GM12878 (cell line): ENCODE measurements around the gene ATP8B1. TPM values are rescaled to one million over a fixed set of nuclear protein-coding genes. Genes with fewer than 3 reads are reported as not detected.

Experiments
- ATAC-seq: fragments of 200-7000 bp; cut with Tn5 transposase; 3 replicates; pipeline ENCODE4 v1.9.1; 2020; ENCODE audit warnings: mild to moderate bottlenecking, moderate library complexity
- BruUV-seq: library from RNA; stranded (reverse); fragments of 400-500 nt; replicated peaks from 2 replicates; lab custom pipeline; 2021; lab: Mats Ljungman, UMichigan
- CTCF ChIA-PET: fragments of 300-600 bp; sonication (Branson Sonifier 250); formaldehyde crosslinking; extraction: SDS; loops from one replicate; lab custom pipeline; 2021; ENCODE audit warnings: inconsistent platforms; lab: Yijun Ruan, JAX
- POLR2A ChIA-PET: fragments of 350-600 bp; formaldehyde crosslinking; extraction: SDS; loops from one replicate; lab custom pipeline; 2021; ENCODE audit warnings: inconsistent platforms; lab: Charles Lee
- RAD21 ChIA-PET: fragments of 300-600 bp; sonication (Branson Sonifier 250); formaldehyde crosslinking; loops from one replicate; lab custom pipeline; 2023; ENCODE audit warnings: antibody characterized with exemption; ENCODE audit not compliant: unreplicated experiment; lab: Charles Lee
- SMC1A ChIA-PET: fragments of 300-600 bp; sonication (Branson Sonifier 250); formaldehyde crosslinking; loops from one replicate; lab custom pipeline; 2023; ENCODE audit not compliant: unreplicated experiment, uncharacterized antibody; lab: Charles Lee
- DNase-seq: peaks from one replicate; pipeline ENCODE4 v3.0.0-alpha.2; 2011; ENCODE audit warnings: low read depth, low spot score
- FAIRE-seq: peaks from 3 replicates; lab custom pipeline; 2011; peaks lifted over from hg19 to GRCh38; lab: Jason Lieb, UNC
- H2AFZ ChIP-seq: 2 replicates; pipeline ENCODE4 v1.6.0; 2011; ENCODE audit warnings: low read depth, low read length, control low read depth; ENCODE audit not compliant: control insufficient read depth
- H3K27ac ChIP-seq: 2 replicates; pipeline ENCODE4 v1.5.1; 2011; ENCODE audit warnings: control low read depth; ENCODE audit not compliant: control insufficient read depth, insufficient read depth
- H3K27me3 ChIP-seq, 2 experiments: replicated peaks in 1 of 2; 2 replicates each; pipeline versions ENCODE4 v1.6.0 to v1.6.1; 2011; ENCODE audit warnings: low read length in 1 of 2; ENCODE audit not compliant: control insufficient read depth in 2 of 2, insufficient read depth in 2 of 2
- H3K36me3 ChIP-seq, 2 experiments: 2 replicates each; pipeline ENCODE4 v1.5.1; 2011; ENCODE audit warnings: low read length in 1 of 2; ENCODE audit not compliant: control insufficient read depth in 2 of 2, insufficient read depth in 2 of 2
- H3K4me1 ChIP-seq: 2 replicates; pipeline ENCODE4 v1.6.1; 2011; ENCODE audit warnings: mild to moderate bottlenecking, low read length, moderate library complexity, mixed read lengths; ENCODE audit not compliant: control insufficient read depth, insufficient read depth
- H3K4me2 ChIP-seq: 2 replicates; pipeline ENCODE4 v1.6.0; 2011; ENCODE audit warnings: control low read depth; ENCODE audit not compliant: control insufficient read depth, insufficient read depth
- H3K4me3 ChIP-seq: fragments of 200-600 bp; sonication (generic); 2 replicates; pipeline ENCODE4 v1.5.1; 2016
- H3K79me2 ChIP-seq: 2 replicates; pipeline ENCODE4 v1.6.0; 2011; ENCODE audit warnings: low read length; ENCODE audit not compliant: control insufficient read depth, insufficient read depth
- H3K9ac ChIP-seq: 2 replicates; pipeline ENCODE4 v1.8.0; 2011; ENCODE audit warnings: low read length, control low read depth, mixed read lengths; ENCODE audit not compliant: control insufficient read depth, insufficient read depth
- H3K9me3 ChIP-seq: replicated peaks from 3 replicates; pipeline ENCODE4 v1.5.1; 2011; ENCODE audit warnings: mild to moderate bottlenecking, low read length; ENCODE audit not compliant: control insufficient read depth, insufficient read depth
- H4K20me1 ChIP-seq: 2 replicates; pipeline ENCODE4 v1.6.0; 2011; ENCODE audit not compliant: control insufficient read depth, insufficient read depth
- DPF2 ChIP-seq: fragments of 450-650 bp; IDR thresholded peaks from 2 replicates; pipeline ENCODE4 v1.6.1; 2017; ENCODE audit warnings: mild to moderate bottlenecking
- HDAC6 ChIP-seq: fragments of 200-600 bp; sonication (generic); IDR thresholded peaks from one replicate; pipeline ENCODE4 v1.8.0; 2017; ENCODE audit warnings: antibody characterized with exemption; ENCODE audit not compliant: unreplicated experiment
- POU2F2 ChIP-seq: IDR thresholded peaks from 3 replicates; pipeline ENCODE4 v1.6.1; 2011; ENCODE audit warnings: low read depth, mild to moderate bottlenecking, low read length, borderline replicate concordance
- ZNF384 ChIP-seq: IDR thresholded peaks from 2 replicates; pipeline ENCODE4 v1.6.1; 2012; ENCODE audit warnings: low read depth, mild to moderate bottlenecking, low read length, improper control_type of control experiment, borderline replicate concordance
- ZZZ3 ChIP-seq: IDR thresholded peaks from 2 replicates; pipeline ENCODE4 v1.6.1; 2011; ENCODE audit warnings: low read depth; ENCODE audit not compliant: control insufficient read depth, insufficient read length
- WGBS: methylation state at CpG from one replicate; pipeline ENCODE4 v1.1.6; 2016; ENCODE audit warnings: low lambda C conversion rate; ENCODE audit not compliant: insufficient replicate concordance, insufficient coverage; ENCODE audit errors: missing lambda C conversion rate; 5-methylcytosine and 5-hydroxymethylcytosine counted together
- in situ Hi-C: fragments of 300-500 bp; cut with MboI; formaldehyde crosslinking; loops from 9 replicates; pipeline ENCODE4 v1.14.3; 2018; ENCODE audit warnings: mixed read lengths
- intact Hi-C: fragments of 100-400 bp; cut with micrococcal nuclease; formaldehyde crosslinking; loops from one replicate; pipeline ENCODE4 v1.14.2; 2022; ENCODE audit not compliant: unreplicated experiment
- polyA plus RNA-seq, 11 experiments: library from polyadenylated mRNA; depleted of rRNA in 4 of 11; unstranded in 6 of 11; stranded (reverse) in 5 of 11; fragments of >200 nt; fragmentation: Nextera tagmentation in 4 of 11; fragmentation: Illumina TruSeq in 1 of 11; extraction: Ambion mirVana in 4 of 11; extraction: Trizol in 1 of 11; gene quantifications; 1 replicate in 1 of 11; 2 replicates in 10 of 11; pipeline versions ENCODE4 v1.2.1 to v1.2.3, GENCODE V29; 2011 to 2016; ENCODE audit warnings: inconsistent platforms in 2 of 11, missing spikeins in 2 of 11, low read depth in 1 of 11
- total RNA-seq, 4 experiments: library from RNA; depleted of rRNA in 3 of 4; stranded (reverse); fragments of >200 nt in 3 of 4; fragmentation: Illumina TruSeq in 1 of 4; extraction: Trizol in 1 of 4; gene quantifications; 2 replicates each; pipeline versions ENCODE4 v1.2.1 to v1.2.3, GENCODE V29; 2013 to 2021
- TF ChIP-seq, protein P1 (sequence below): fragments of 450-650 bp; IDR thresholded peaks from 2 replicates; pipeline ENCODE4 v1.6.1; 2017; ENCODE audit warnings: mild to moderate bottlenecking, moderate library complexity

The ATP8B1 gene
- total and polyA plus RNA-seq, 10 of the 15 experiments (the other 5 are each of a cell fraction or from before 2014, with no cell fraction given), result 0.03 to 0.37 (median 0.11) TPM

DNA sequence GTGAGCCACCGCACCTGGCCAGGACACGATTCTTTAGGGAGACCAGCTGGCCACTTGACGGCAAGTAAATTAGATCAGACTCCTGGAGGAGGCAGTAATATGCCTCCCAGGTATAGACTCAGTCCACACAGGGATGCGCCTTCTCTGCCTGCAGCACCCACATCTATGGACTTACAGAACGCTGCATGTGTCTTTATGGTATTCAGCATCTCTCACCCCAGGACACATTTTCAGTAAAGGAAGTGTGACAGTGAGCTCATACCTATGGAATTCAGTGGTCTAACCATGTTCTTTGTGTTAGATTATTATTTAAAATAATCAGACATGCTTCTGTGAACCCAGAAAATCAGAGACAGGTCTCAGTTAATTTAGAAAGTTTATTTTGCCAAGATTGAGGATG is 175.6 kb downstream of the ATP8B1 start:
- Histone ChIP-seq H3K4me3 (no peak overlapping the region), H3K79me2 (no peaks in the 10 kb centered on the region; the same call in 1 of the 2 replicates)
- RAD21 ChIA-PET, result no interaction called here
- in situ Hi-C loops, result loop anchor here (25.0 kb wide), 1 partner anchor 210 kb away; no protein-coding TSS in a partner anchor
- TF ChIP-seq ZNF384, result no peak
- TF ChIP-seq POU2F2, result no peak
- no peak for TF ChIP-seq DPF2
- TF ChIP-seq, protein P1, sequence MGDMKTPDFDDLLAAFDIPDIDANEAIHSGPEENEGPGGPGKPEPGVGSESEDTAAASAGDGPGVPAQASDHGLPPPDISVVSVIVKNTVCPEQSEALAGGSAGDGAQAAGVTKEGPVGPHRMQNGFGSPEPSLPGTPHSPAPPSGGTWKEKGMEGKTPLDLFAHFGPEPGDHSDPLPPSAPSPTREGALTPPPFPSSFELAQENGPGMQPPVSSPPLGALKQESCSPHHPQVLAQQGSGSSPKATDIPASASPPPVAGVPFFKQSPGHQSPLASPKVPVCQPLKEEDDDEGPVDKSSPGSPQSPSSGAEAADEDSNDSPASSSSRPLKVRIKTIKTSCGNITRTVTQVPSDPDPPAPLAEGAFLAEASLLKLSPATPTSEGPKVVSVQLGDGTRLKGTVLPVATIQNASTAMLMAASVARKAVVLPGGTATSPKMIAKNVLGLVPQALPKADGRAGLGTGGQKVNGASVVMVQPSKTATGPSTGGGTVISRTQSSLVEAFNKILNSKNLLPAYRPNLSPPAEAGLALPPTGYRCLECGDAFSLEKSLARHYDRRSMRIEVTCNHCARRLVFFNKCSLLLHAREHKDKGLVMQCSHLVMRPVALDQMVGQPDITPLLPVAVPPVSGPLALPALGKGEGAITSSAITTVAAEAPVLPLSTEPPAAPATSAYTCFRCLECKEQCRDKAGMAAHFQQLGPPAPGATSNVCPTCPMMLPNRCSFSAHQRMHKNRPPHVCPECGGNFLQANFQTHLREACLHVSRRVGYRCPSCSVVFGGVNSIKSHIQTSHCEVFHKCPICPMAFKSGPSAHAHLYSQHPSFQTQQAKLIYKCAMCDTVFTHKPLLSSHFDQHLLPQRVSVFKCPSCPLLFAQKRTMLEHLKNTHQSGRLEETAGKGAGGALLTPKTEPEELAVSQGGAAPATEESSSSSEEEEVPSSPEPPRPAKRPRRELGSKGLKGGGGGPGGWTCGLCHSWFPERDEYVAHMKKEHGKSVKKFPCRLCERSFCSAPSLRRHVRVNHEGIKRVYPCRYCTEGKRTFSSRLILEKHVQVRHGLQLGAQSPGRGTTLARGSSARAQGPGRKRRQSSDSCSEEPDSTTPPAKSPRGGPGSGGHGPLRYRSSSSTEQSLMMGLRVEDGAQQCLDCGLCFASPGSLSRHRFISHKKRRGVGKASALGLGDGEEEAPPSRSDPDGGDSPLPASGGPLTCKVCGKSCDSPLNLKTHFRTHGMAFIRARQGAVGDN, result no peak
- TF ChIP-seq ZZZ3, result no peak
- TF ChIP-seq HDAC6, result no peak
- TF ChIP-seq, all 136 proteins: peak for 0
- Histone ChIP-seq H3K4me2 (no peak overlapping the region), H3K36me3 (no peaks in the 10 kb centered on the region), H3K9me3 (no peaks in the 10 kb centered on the region), H3K9ac (no peak overlapping the region), H4K20me1 (no peaks in the 10 kb centered on the region), H3K27me3 (no peaks in the 10 kb centered on the region), H2AFZ (no peak overlapping the region), H3K27ac (no peak overlapping the region), H3K4me1 (peaks cover 6% of the 10 kb centered on the region)
- SMC1A ChIA-PET, result interaction anchor here (0.6 kb wide), 1 partner anchor 408 kb away, joined by 4 read pairs; no protein-coding TSS in a partner anchor
- 85% methylated on average over 5 of the region's 5 CpGs for WGBS
- CTCF ChIA-PET, result interaction anchor here (1.9 kb wide), 1 partner anchor 231 kb away, joined by 4 read pairs; no protein-coding TSS in a partner anchor
- intact Hi-C loops, result no loop called here
- DNase-seq, result no peak
- no TSS peak for BruUV-seq
- no peak for FAIRE-seq
- POLR2A ChIA-PET, result no interaction called here
- no peak for ATAC-seq
